ENCODE data around the gene SLC28A1.

DNA sequence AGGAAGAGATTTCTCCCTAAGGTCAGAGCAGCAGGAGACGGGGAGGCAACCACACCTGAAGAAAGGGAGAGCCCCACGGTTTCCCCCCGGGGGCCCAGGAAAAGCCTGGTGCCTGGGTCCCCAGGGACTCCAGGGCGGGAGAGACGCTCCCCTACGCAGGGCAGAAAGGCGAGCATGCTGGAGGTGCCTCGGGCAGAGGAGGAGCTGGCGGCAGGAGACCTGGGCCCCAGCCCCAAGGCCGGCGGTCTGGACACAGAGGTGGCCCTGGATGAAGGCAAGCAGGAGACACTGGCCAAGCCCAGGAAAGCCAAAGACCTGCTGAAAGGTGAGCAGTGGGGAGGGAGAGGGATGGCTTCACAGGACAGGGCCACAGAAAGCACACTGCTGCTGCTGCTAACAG, 26.2 kb upstream of the SLC28A1 start:
- TF ChIP-seq, protein P1, sequence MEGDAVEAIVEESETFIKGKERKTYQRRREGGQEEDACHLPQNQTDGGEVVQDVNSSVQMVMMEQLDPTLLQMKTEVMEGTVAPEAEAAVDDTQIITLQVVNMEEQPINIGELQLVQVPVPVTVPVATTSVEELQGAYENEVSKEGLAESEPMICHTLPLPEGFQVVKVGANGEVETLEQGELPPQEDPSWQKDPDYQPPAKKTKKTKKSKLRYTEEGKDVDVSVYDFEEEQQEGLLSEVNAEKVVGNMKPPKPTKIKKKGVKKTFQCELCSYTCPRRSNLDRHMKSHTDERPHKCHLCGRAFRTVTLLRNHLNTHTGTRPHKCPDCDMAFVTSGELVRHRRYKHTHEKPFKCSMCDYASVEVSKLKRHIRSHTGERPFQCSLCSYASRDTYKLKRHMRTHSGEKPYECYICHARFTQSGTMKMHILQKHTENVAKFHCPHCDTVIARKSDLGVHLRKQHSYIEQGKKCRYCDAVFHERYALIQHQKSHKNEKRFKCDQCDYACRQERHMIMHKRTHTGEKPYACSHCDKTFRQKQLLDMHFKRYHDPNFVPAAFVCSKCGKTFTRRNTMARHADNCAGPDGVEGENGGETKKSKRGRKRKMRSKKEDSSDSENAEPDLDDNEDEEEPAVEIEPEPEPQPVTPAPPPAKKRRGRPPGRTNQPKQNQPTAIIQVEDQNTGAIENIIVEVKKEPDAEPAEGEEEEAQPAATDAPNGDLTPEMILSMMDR (IDR thresholded peaks at IDR 0.05) = no peak
- TF ChIP-seq POLR2A (IDR thresholded peaks at IDR 0.05) (no peak), EP300 (IDR thresholded peaks at IDR 0.05) (no peak)

Data from ovary (tissue), 3 donors.